ENCODE measurements around the gene LSM14B.
"Not testable (repeated sequence)": the region's sequence is repeated elsewhere in the genome, so short reads cannot be mapped to it uniquely, and the experiment has no call there.

The LSM14B gene

GRCh38 chr20:62121776-62122653 lies at the start of gene LSM14B:
Gene LSM14B (plus strand): TSS chr20:62122475. CDS start chr20:62122667, 192 bp downstream.
- peak within 1 kb of the TSS; percentile 73 for H3K4me3 ChIP-seq (ENCODE audit: low read depth, low read length)
- TF ChIP-seq CTCF (IDR thresholded peaks at IDR 0.05; ENCODE audit: low read depth, low read length), result no peak

- no peak for TF ChIP-seq CTCF (IDR thresholded peaks at IDR 0.05; ENCODE audit: low read depth, low read length)
- H3K4me3 ChIP-seq (ENCODE audit: low read depth, low read length), result no peak overlapping the region
These were observed 49.0 kb upstream of the LSM14B start for GRCh38 chr20:62073323-62073722.

- TF ChIP-seq CTCF (IDR thresholded peaks at IDR 0.05; ENCODE audit: low read depth, low read length), result no peak
- no peak overlapping the region for H3K4me3 ChIP-seq (ENCODE audit: low read depth, low read length)
These were observed 43.1 kb upstream of the LSM14B start for GRCh38 chr20:62079166-62079565.

GRCh38 chr20:62080249-62080990 lies 41.9 kb upstream of the LSM14B start:
- no peak overlapping the region for H3K4me3 ChIP-seq (ENCODE audit: low read depth, low read length)
- no peak for TF ChIP-seq CTCF (IDR thresholded peaks at IDR 0.05; ENCODE audit: low read depth, low read length)

GRCh38 chr20:62083312-62083711 lies 39.0 kb upstream of the LSM14B start:
- TF ChIP-seq CTCF (IDR thresholded peaks at IDR 0.05; ENCODE audit: low read depth, low read length), result no peak
- H3K4me3 ChIP-seq (ENCODE audit: low read depth, low read length), result no peak overlapping the region

GRCh38 chr20:62084224-62084623 lies 38.1 kb upstream of the LSM14B start:
- H3K4me3 ChIP-seq (ENCODE audit: low read depth, low read length), result not testable (repeated sequence)

- H3K4me3 ChIP-seq (ENCODE audit: low read depth, low read length), result no peak overlapping the region
- no peak for TF ChIP-seq CTCF (IDR thresholded peaks at IDR 0.05; ENCODE audit: low read depth, low read length)
These were observed 37.1 kb upstream of the LSM14B start for GRCh38 chr20:62085206-62085605.
